HPDE6-E6E7 (cell line): Measurements from ENCODE around the gene SGPP2.
A peak's percentile ranks its signal among the peaks of the same experiment; 100 is the strongest.

Experiments used
- DNase-seq: peaks from one replicate; pipeline ENCODE4 v3.0.0; 2011; ENCODE audit warnings: missing footprints; ENCODE audit errors: extremely low spot score

SGPP2 gene

DNA sequence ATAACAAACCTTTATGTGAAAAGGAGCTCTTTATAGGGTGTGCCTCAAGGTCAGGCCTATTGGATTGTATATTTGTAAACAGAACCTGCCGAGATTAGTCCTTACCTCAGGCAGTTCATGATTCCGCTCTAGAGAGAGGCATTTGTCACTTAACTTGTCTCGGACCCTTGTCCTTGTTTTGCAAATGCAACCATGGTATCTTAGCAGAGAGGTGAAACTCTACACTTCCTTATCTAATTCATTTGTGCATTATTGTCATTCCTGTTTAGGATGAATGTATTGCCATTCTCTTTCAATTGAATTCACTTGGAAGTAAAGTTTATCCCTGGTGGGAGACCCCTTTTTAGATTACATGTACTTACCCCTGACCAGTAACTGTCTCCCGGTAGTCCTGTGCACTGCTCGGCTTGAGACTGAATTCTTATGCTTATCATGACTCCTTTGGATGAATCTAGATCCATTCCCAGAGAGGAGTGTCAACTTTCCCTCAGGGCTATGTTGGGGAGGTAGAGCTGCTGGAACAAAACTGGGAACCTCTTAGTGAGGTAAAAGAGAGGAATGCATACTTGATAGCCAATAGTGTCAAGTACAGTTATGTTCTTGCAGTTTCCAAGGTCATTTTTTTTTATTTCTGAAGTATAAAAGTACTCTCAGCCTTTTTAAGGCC, 46.6 kb downstream of the SGPP2 start:
- DNase-seq = no peak

- DNase-seq = no peak
These were observed 53.7 kb downstream of the SGPP2 start for GRCh38 chr2:222477962-222478608.

DNA sequence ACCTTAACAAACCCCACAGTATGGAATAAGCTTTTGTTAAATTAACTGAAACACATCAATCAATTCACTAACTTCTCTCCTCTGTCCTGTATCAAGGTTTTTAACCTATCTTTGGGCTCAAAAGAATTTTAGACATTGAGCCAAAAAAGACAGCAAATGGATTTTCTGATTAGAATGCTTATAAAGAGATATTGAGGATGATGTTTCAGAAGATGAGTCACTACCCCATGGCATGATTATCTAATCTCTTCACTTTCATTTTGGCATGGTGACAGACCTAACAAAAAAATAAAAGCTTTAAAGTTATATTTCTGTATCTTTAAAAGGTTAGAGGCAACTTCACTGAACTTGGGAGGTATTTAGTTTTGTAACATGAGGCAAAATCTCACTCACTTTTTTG, 55.5 kb downstream of the SGPP2 start:
- DNase-seq = no peak

DNA sequence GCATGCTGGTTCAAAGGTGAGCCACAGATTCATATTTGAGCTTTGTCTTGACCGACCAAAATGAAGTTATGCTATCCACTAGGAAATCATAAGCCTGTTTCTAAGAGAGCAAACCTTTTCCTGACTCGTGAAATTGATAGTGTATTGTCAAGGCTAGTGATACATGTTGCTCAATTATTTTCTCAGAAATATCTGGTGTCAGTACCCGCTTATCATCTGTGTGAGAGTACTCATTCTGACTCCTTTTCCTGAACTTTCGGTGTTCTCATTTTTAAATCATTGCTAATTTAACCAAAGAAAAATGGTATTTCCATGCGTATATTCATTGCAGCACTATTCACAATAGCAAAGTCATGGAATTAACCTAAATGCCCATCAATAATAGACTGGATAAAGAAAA, 56.2 kb downstream of the SGPP2 start:
- DNase-seq = no peak

GRCh38 chr2:222481941-222482340, 57.6 kb downstream of the SGPP2 start:
- no peak for DNase-seq

DNA sequence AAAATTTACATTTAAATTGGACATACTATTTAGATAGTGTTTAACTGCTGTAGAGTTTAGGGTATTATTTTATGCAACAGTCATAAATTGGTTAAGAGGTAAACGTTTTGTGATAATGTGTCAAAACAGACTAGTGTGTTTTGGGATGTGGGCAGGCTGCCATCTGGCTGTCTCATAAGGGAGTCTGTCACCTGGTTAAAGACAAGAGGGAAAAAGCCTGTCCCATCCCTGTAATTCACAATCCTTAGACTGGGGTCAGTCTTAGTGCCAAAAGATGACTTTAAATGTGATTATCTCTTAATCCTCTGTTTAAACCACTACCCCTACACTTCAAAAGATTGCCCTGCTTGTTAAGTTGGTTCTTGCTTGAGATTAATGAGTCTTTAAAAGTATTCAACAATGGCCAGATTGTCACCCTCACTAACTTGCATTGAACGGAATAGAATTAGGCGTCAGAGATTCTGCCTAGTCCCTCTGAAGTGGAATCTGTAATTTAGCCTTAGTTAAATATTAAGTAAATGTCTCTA, 59.2 kb downstream of the SGPP2 start:
- DNase-seq = no peak

- DNase-seq = no peak
These were observed 61.2 kb downstream of the SGPP2 start for GRCh38 chr2:222485367-222486211.

- DNase-seq = no peak
These were observed 65.8 kb downstream of the SGPP2 start for GRCh38 chr2:222490131-222490530.

DNA sequence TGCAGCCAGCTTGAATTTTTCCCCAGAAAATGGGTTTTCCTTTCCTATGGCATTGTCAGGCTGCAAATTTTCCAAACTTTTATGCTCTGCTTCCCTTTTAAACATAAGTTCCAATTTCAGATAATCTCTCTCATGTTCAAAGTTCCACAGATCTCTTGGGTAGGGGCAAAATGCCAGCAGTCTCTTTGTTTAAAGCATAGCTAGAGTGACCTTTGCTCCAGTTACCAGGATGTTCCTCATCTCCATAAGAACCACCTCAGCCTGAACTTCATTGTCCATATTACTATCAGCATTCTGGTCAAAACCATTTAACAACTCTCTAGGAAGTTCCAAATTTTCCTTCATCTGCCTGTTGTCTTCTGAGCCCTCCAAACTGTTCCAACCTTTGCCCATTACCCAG, 68.3 kb downstream of the SGPP2 start:
- DNase-seq = no peak

GRCh38 chr2:222494104-222494739, 69.9 kb downstream of the SGPP2 start:
- DNase-seq = no peak

DNA sequence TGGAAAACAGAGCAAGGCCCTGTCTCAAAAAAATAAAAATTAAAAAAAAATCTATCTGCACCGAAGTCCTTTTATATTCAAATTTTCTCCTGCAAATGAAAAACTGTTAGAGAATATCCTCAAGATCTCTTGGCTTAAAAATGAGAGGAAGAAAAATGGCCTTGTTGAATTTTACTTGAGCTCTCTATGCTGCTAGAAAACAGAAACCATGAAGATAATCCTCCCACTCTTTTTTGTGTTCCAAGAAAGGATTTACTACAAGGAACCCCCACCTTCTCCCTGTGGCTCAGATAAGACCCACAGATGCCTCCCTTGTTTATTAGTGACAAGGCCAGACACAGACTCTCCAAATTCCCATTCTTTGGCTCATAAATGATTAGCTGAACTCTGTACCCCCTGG, 71.0 kb downstream of the SGPP2 start:
- DNase-seq = no peak

- DNase-seq = no peak
These were observed 74.9 kb downstream of the SGPP2 start for GRCh38 chr2:222499226-222499625.

- DNase-seq = no peak
These were observed 79.8 kb downstream of the SGPP2 start for GRCh38 chr2:222504191-222504590.

DNA sequence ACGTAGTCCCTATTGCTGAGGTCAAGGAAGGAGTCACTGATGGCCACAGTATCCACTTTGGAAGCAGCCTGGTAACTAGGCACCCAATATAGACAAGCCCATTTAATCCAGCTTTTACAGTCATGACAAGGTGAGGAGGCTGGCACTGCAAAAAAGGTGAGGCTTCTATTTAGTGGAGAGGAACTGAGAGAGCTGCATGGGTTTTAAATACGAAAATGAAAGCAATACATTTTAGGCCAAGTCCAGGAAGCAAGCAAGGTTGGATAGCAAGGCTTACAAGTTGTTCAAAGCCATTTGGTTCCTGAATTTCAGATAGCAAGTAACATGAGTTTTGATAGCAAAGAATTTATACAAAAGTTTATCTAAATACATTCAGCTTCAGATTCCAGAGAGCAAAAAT, 80.4 kb downstream of the SGPP2 start:
- DNase-seq = no peak

DNA sequence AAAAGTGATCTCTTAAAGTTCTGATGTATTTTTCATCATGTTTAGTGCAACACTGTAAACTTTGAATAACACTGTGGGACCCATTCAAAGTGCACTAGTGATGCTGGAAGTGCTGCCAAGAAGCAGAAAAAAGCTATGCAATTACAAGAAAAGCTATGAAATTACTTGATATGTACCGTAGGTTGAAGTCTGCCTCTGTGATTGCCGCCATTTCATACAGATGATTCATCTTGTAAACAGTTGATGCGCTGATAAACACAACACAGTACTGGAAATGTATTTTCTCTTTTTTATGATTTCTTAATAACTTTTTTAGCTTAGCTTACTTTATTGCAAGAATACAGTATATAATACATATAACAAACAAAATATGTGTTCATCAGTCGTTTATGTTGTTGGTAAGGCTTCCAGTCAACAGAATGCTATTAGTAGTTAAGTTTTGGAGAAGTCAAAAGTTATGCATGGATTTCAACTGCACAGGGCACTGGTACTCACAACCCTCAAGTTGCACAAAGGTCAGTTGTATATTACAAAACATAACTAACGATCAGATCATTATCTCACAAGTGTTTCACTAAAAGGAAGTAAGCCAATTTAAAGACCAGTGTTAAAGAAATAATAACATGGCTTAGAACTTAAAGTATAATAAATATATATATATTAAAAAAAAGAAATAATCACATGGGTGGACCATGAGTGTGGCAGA, 82.0 kb downstream of the SGPP2 start:
- DNase-seq = no peak

GRCh38 chr2:222514901-222515300, 90.6 kb downstream of the SGPP2 start:
- no peak for DNase-seq

DNA sequence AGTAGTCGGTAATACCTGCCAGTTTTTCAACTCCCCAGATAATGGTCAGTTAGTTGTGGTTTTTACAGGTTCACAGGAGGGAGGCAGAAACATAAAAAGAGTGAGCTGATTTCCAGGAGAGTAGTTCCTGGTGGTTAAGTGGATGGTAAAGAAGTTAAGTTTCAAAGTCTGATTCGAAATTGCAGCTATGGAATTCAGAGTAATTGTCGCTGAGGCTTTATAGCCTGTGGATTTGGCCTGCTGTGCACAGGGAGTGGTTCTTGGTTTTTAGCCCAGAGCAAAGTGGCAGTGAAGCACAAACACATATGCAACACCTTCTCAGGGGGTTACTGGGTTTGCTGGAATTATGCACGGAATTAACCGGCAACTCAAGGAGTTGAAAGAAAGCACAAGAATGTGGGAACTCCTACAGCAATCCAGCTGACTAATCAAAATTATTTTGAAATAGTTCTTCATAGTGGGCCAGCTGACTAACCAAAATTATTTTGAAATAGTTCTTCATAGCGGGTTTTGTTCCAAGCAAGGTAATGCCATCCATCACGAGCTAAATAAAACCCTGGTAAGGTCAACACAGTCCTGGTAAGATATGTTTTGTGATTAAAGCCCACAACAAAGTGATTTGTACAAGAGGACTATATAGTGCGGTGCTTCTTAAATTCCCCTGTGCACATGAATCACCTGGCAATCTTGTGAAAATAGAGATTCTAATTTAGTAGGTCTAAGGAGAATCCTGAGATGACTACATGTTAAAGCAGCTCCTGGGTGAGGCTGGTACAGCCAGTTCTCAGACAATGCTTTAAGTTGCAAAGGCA, 94.4 kb downstream of the SGPP2 start:
- peak; percentile 35 for DNase-seq

DNA sequence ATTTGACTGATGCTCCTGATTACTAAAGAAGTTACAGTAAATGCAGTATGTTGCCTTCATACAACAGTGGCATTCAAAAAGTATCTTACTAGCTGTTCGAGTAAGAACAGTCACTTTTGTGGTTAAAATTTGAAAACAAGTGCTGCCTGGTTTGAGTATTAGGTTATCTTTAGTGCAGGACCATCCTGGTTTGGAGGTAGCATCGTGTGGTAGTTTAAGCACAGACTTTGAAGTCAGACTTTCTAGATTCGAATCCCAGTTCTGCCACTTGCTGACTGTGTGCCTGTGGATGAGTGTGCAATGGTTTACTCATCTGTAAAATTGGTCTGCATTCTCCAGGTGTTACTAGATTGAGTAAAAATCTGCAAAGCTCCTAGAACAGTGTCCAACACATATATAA, 96.8 kb downstream of the SGPP2 start:
- no peak for DNase-seq

GRCh38 chr2:222522082-222522481, 97.7 kb downstream of the SGPP2 start:
- DNase-seq = no peak

GRCh38 chr2:222523783-222524544, 99.6 kb downstream of the SGPP2 start:
- no peak for DNase-seq
